H1 (cell line): ENCODE results near the gene TRMT6. TPM values are rescaled to one million over a fixed set of nuclear protein-coding genes. Genes with fewer than 3 reads are reported as not detected.

ENCODE experiments used
- CTCF ChIA-PET: fragments of 300-600 bp; sonication (Branson Sonifier 250); formaldehyde crosslinking; loops from one replicate; lab custom pipeline; 2021; ENCODE audit not compliant: partially characterized antibody; lab: Charles Lee
- POLR2A ChIA-PET: fragments of 300-600 bp; sonication (Branson Sonifier 250); formaldehyde crosslinking; loops from one replicate; lab custom pipeline; 2021; ENCODE audit warnings: inconsistent platforms; ENCODE audit not compliant: partially characterized antibody; lab: Charles Lee
- DNase-seq, 2 experiments: peaks; one replicate each; pipeline versions ENCODE4 v3.0.0 to v3.0.0-alpha.2; 2010 to 2022; ENCODE audit warnings: low spot score in 2 of 2, low read depth in 1 of 2, mixed read lengths in 1 of 2
- FAIRE-seq: peaks from 2 replicates; lab custom pipeline; 2011; peaks lifted over from hg19 to GRCh38; lab: Jason Lieb, UNC
- H2AFZ ChIP-seq: 2 replicates; pipeline ENCODE4 v1.8.1; 2012; ENCODE audit warnings: low read length, inconsistent platforms
- H2AK5ac ChIP-seq: 2 replicates; pipeline ENCODE4 v1.6.1; 2013; ENCODE audit warnings: low read depth, low read length
- H2BK120ac ChIP-seq: replicated peaks from 2 replicates; pipeline ENCODE3; 2013; ENCODE audit warnings: low read depth, low read length, inconsistent platforms
- H2BK12ac ChIP-seq: 2 replicates; pipeline ENCODE4 v1.6.1; 2013; ENCODE audit warnings: low read depth, low read length
- H2BK15ac ChIP-seq: 2 replicates; pipeline ENCODE4 v1.6.1; 2013; ENCODE audit warnings: low read length
- H2BK20ac ChIP-seq: 2 replicates; pipeline ENCODE4 v1.6.1; 2013; ENCODE audit warnings: low read length
- H2BK5ac ChIP-seq: 2 replicates; pipeline ENCODE4 v1.6.1; 2013; ENCODE audit warnings: low read depth, low read length
- H3K14ac ChIP-seq: 2 replicates; pipeline ENCODE4 v1.6.1; 2013; ENCODE audit warnings: inconsistent platforms; ENCODE audit not compliant: insufficient read length
- H3K18ac ChIP-seq: 2 replicates; pipeline ENCODE4 v1.6.1; 2013; ENCODE audit warnings: low read length; ENCODE audit errors: extremely low read depth
- H3K23ac ChIP-seq: 2 replicates; pipeline ENCODE4 v1.6.1; 2013; ENCODE audit warnings: inconsistent platforms; ENCODE audit not compliant: insufficient read length
- H3K23me2 ChIP-seq: 2 replicates; pipeline ENCODE4 v1.6.1; 2013; ENCODE audit warnings: low read depth, low read length
- H3K27ac ChIP-seq: 2 replicates; pipeline ENCODE4 v1.6.1; 2011; ENCODE audit warnings: low read depth, low read length, inconsistent platforms
- H3K27me3 ChIP-seq, 4 experiments: replicated peaks in 1 of 4; 1 replicate in 1 of 4; 2 replicates in 3 of 4; pipeline versions ENCODE4 v1.6.1 to v1.8.1; 2011 to 2013; ENCODE audit warnings: low read length in 3 of 4, mild to moderate bottlenecking in 3 of 4, inconsistent platforms in 2 of 4, mixed read lengths in 2 of 4, moderate library complexity in 1 of 4; ENCODE audit not compliant: control insufficient read depth in 3 of 4, insufficient read depth in 3 of 4; ENCODE audit errors: extremely low read depth in 1 of 4
- H3K36me3 ChIP-seq, 4 experiments: 2 replicates each; pipeline versions ENCODE4 v1.6.1 to v1.8.1; 2011 to 2013; ENCODE audit warnings: mild to moderate bottlenecking in 4 of 4, low read length in 3 of 4, moderate library complexity in 2 of 4, control low read depth in 1 of 4, inconsistent platforms in 1 of 4; ENCODE audit not compliant: insufficient read depth in 4 of 4, control insufficient read depth in 2 of 4
- H3K4ac ChIP-seq: replicated peaks from 2 replicates; pipeline ENCODE3; 2013; ENCODE audit warnings: low read length, low read depth, mixed read lengths, inconsistent platforms; ENCODE audit not compliant: insufficient read length
- H3K4me1 ChIP-seq, 4 experiments: replicated peaks in 1 of 4; 1 replicate in 1 of 4; 2 replicates in 3 of 4; pipeline versions ENCODE4 v1.6.1 to v1.8.1; 2011 to 2013; ENCODE audit warnings: low read length in 3 of 4, inconsistent platforms in 2 of 4, mixed read lengths in 1 of 4; ENCODE audit not compliant: insufficient read depth in 4 of 4, control insufficient read depth in 3 of 4
- H3K4me2 ChIP-seq, 2 experiments: 2 replicates each; pipeline versions ENCODE4 v1.6.1 to v1.8.1; 2011 to 2013; ENCODE audit warnings: low read depth in 2 of 2, low read length in 2 of 2, control low read depth in 1 of 2, inconsistent platforms in 1 of 2, mild to moderate bottlenecking in 1 of 2; ENCODE audit not compliant: insufficient read depth in 1 of 2
- H3K4me3 ChIP-seq, 4 experiments: fragments of 200-600, 300-600 bp in 1 of 4; sonication (generic), shearing (Covaris generic), sonication (Bioruptor Twin) in 1 of 4; 2 replicates each; pipeline versions ENCODE4 v1.5.1 to v1.8.1; 2011 to 2016; ENCODE audit warnings: low read length in 4 of 4, low read depth in 3 of 4, control low read depth in 2 of 4, inconsistent platforms in 2 of 4, mild to moderate bottlenecking in 2 of 4, mixed read lengths in 1 of 4, moderate library complexity in 1 of 4; ENCODE audit not compliant: insufficient read depth in 2 of 4; ENCODE audit errors: extremely low read depth in 1 of 4
- H3K56ac ChIP-seq: replicated peaks from 2 replicates; pipeline ENCODE3; 2013; ENCODE audit warnings: low read depth, mild to moderate bottlenecking, mixed read lengths, low read length, inconsistent platforms; ENCODE audit not compliant: insufficient read length
- H3K79me1 ChIP-seq: 2 replicates; pipeline ENCODE4 v1.6.1; 2013; ENCODE audit warnings: low read depth, low read length, control low read depth
- H3K79me2 ChIP-seq, 2 experiments: 2 replicates each; pipeline versions ENCODE4 v1.6.1 to v1.8.1; 2012 to 2013; ENCODE audit warnings: low read length in 2 of 2, mild to moderate bottlenecking in 2 of 2, inconsistent platforms in 1 of 2; ENCODE audit not compliant: insufficient read depth in 2 of 2, control insufficient read depth in 1 of 2
- H3K9ac ChIP-seq, 4 experiments: replicated peaks in 1 of 4; 1 replicate in 1 of 4; 2 replicates in 3 of 4; pipeline versions ENCODE4 v1.6.1 to v1.8.1; 2011 to 2013; ENCODE audit warnings: low read depth in 3 of 4, low read length in 3 of 4, control low read depth in 2 of 4, mild to moderate bottlenecking in 2 of 4, moderate library complexity in 2 of 4, inconsistent platforms in 1 of 4; ENCODE audit errors: extremely low read depth in 1 of 4
- H3K9me3 ChIP-seq, 2 experiments: 2 replicates each; pipeline versions ENCODE4 v1.6.1 to v1.8.1; 2012 to 2013; ENCODE audit warnings: mild to moderate bottlenecking in 2 of 2, moderate library complexity in 2 of 2, control low read depth in 1 of 2, inconsistent platforms in 1 of 2, low read depth in 1 of 2, low read length in 1 of 2, mixed read lengths in 1 of 2; ENCODE audit not compliant: insufficient read depth in 2 of 2
- H4K20me1 ChIP-seq, 2 experiments: replicated peaks in 1 of 2; 2 replicates each; pipeline versions ENCODE3 to v1.8.1; 2011 to 2013; ENCODE audit warnings: inconsistent platforms in 2 of 2, low read length in 2 of 2, mild to moderate bottlenecking in 1 of 2; ENCODE audit not compliant: insufficient read depth in 2 of 2, control insufficient read depth in 1 of 2
- H4K5ac ChIP-seq: 2 replicates; pipeline ENCODE4 v1.6.1; 2013; ENCODE audit warnings: low read length, low read depth, mixed read lengths, inconsistent platforms; ENCODE audit not compliant: insufficient read length
- H4K8ac ChIP-seq: 2 replicates; pipeline ENCODE4 v1.8.0; 2013; ENCODE audit warnings: mild to moderate bottlenecking, moderate library complexity, low read length, inconsistent platforms; ENCODE audit not compliant: insufficient read depth; ENCODE audit errors: extremely low read depth
- H4K91ac ChIP-seq: replicated peaks from 2 replicates; pipeline ENCODE3; 2013; ENCODE audit warnings: low read length, mixed read lengths, inconsistent platforms; ENCODE audit not compliant: insufficient read length
- CTCF ChIP-seq, 3 experiments: IDR thresholded peaks; 1 replicate in 2 of 3; 2 replicates in 1 of 3; pipeline versions ENCODE4 v1.5.1 to v1.6.1; 2011; ENCODE audit warnings: low read length in 3 of 3, mild to moderate bottlenecking in 3 of 3, inconsistent platforms in 2 of 3, low read depth in 1 of 3, moderate library complexity in 1 of 3; ENCODE audit not compliant: insufficient read depth in 1 of 3; ENCODE audit errors: control extremely low read depth in 1 of 3
- NRF1 ChIP-seq: IDR thresholded peaks from 2 replicates; pipeline ENCODE4 v1.6.1; 2011; ENCODE audit warnings: mild to moderate bottlenecking, low read depth, low read length, improper control_type of control experiment
- RAD21 ChIP-seq, 2 experiments: IDR thresholded peaks in 1 of 2; conservative IDR thresholded peaks in 1 of 2; 2 replicates each; pipeline ENCODE4 v1.6.1; 2011; ENCODE audit warnings: low read depth in 2 of 2, low read length in 2 of 2, improper control_type of control experiment in 1 of 2, inconsistent platforms in 1 of 2, mild to moderate bottlenecking in 1 of 2, moderate library complexity in 1 of 2
- RNF2 ChIP-seq: fragments of 200-900, 300-1000 bp; sonication (generic); IDR thresholded peaks from 2 replicates; pipeline ENCODE4 v1.7.1; 2016; ENCODE audit warnings: borderline replicate concordance, low read depth, mild to moderate bottlenecking, antibody characterized with exemption, low read length; ENCODE audit not compliant: poor library complexity, severe bottlenecking; ENCODE audit errors: missing control alignments
- WGBS, 2 experiments: shearing (Covaris generic) in 1 of 2; methylation state at CpG; one replicate each; pipeline versions ENCODE4 v1.1.6 to v1.1.7; 2013 to 2015; ENCODE audit warnings: low lambda C conversion rate in 2 of 2, mixed read lengths in 2 of 2, inconsistent platforms in 1 of 2, low coverage in 1 of 2, missing lambda C conversion rate in 1 of 2; ENCODE audit not compliant: insufficient replicate concordance in 2 of 2, insufficient coverage in 1 of 2, insufficient read length in 1 of 2; ENCODE audit errors: extremely low coverage in 1 of 2, missing lambda C conversion rate in 1 of 2; 5-methylcytosine and 5-hydroxymethylcytosine counted together
- polyA plus RNA-seq, 7 experiments: library from polyadenylated mRNA; depleted of rRNA in 3 of 7; stranded (reverse) in 5 of 7; unstranded in 2 of 7; fragments of >200 nt in 5 of 7; fragments of 200-250 nt in 2 of 7; gene quantifications; 1 replicate in 5 of 7; 2 replicates in 1 of 7; 4 replicates in 1 of 7; pipeline versions ENCODE4 v1.2.1 to v1.2.3, GENCODE V29; 2011 to 2013; ENCODE audit warnings: missing spikeins in 2 of 7, mixed read lengths in 2 of 7
- total RNA-seq: library from RNA; stranded (reverse); fragmentation: NEBNext Ultra II Directional; extraction: Animal tissue kit (Norgen Biotek cat#: 25700); gene quantifications from 2 replicates; pipeline ENCODE4 v1.2.1, GENCODE V29; 2021
- TF ChIP-seq, protein P1 (sequence below): IDR thresholded peaks from 2 replicates; pipeline ENCODE4 v1.6.1; 2011; ENCODE audit warnings: low read length, improper control_type of control experiment

TRMT6 gene
- total and polyA plus RNA-seq, 2 of the 8 experiments (the other 6 are each of a cell fraction or from before 2014, with no cell fraction given), result 6.9 to 23.3 TPM

- TF ChIP-seq RAD21 (IDR thresholded peaks at IDR 0.05 in 1 of 2, conservative IDR thresholded peaks at IDR 0.05 in 1 of 2; ENCODE audit: low read depth in 2 of 2, low read length in 2 of 2), result no peak
- no peak for TF ChIP-seq NRF1
- TF ChIP-seq, protein P1, sequence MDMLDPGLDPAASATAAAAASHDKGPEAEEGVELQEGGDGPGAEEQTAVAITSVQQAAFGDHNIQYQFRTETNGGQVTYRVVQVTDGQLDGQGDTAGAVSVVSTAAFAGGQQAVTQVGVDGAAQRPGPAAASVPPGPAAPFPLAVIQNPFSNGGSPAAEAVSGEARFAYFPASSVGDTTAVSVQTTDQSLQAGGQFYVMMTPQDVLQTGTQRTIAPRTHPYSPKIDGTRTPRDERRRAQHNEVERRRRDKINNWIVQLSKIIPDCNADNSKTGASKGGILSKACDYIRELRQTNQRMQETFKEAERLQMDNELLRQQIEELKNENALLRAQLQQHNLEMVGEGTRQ, result no peak
- TF ChIP-seq CTCF (IDR thresholded peaks at IDR 0.05; ENCODE audit: control extremely low read depth in 1 of 3, insufficient read depth in 1 of 3, low read depth in 1 of 3, low read length in 3 of 3), result peak in 1 of 3 experiments; percentile 10; a peak in 2 of 4 replicates
- TF ChIP-seq RNF2, result no peak
- no peak for FAIRE-seq
Measured at GRCh38 chr20:5989539-5989938, 39.2 kb upstream of the TRMT6 start.

More at GRCh38 chr20:5989539-5989938, 39.2 kb upstream of the TRMT6 start:
- Histone ChIP-seq H3K36me3 (peaks cover 3 to 44% (median 22%) of the 10 kb centered on the region in 4 experiments), H2BK120ac (no peak overlapping the region), H3K4ac (no peak overlapping the region), H3K27ac (no peak overlapping the region), H3K4me2 (no peak overlapping the region), H3K18ac (no peak overlapping the region), H3K23me2 (no peaks in the 10 kb centered on the region), H3K9ac (no peak overlapping the region), H3K4me3 (no peak overlapping the region), H3K79me2 (no peaks in the 10 kb centered on the region), H4K5ac (no peak overlapping the region), H3K79me1 (no peaks in the 10 kb centered on the region), H2AK5ac (no peak overlapping the region), H2BK15ac (no peak overlapping the region), H3K4me1 (no peaks in the 10 kb centered on the region), H3K9me3 (no peaks in the 10 kb centered on the region), H3K56ac (no peak overlapping the region), H2BK5ac (no peak overlapping the region), H3K27me3 (no peaks in the 10 kb centered on the region), H4K91ac (no peak overlapping the region), H2BK20ac (no peak overlapping the region), H4K8ac (no peak overlapping the region), H3K14ac (no peak overlapping the region), H4K20me1 (no peaks in the 10 kb centered on the region), H2BK12ac (no peak overlapping the region), H3K23ac (no peak overlapping the region), H2AFZ (no peak overlapping the region)
- DNase-seq, result no peak
- 93% methylated on average over 1 of the region's 1 CpG; no CpG with 5 or more reads in 1 of the 2 experiments for WGBS, 2 experiments
- CTCF ChIA-PET, result interaction anchor here (0.5 to 2.0 kb wide), 7 partner anchors 8 to 1269 kb away, joined by 3 to 10 read pairs (median 3); no protein-coding TSS in a partner anchor
- POLR2A ChIA-PET, result interaction anchor here (0.8 kb wide), 1 partner anchor 13 kb away, joined by 5 read pairs; no protein-coding TSS in a partner anchor
